Sigmoid colon (tissue), 4 donors: Measurements from ENCODE around the gene USP25.

Experiments
- EP300 ChIP-seq, 4 donors: sonication (generic); formaldehyde crosslinking; IDR thresholded peaks; one replicate each; pipeline ENCODE4 v1.6.1; 2017; ENCODE audit warnings: antibody characterized with exemption in 4 of 4
- POLR2A ChIP-seq, 2 donors: fragments of 450-650 bp; IDR thresholded peaks; one replicate each; pipeline ENCODE4 v1.6.1; 2016; ENCODE audit warnings: antibody characterized with exemption in 2 of 2, mild to moderate bottlenecking in 2 of 2, moderate library complexity in 2 of 2
- POLR2AphosphoS5 ChIP-seq, 4 donors: sonication (generic); formaldehyde crosslinking; IDR thresholded peaks; one replicate each; pipeline ENCODE4 v1.6.1; 2017; ENCODE audit warnings: antibody characterized with exemption in 4 of 4
- TF ChIP-seq, protein P1 (sequence below), 4 experiments: fragments of 450-650 bp in 3 of 4; fragments of 200-600 bp in 1 of 4; IDR thresholded peaks; one replicate each; pipeline ENCODE4 v1.5.1; 2016 to 2019; ENCODE audit warnings: antibody characterized with exemption in 4 of 4, mild to moderate bottlenecking in 3 of 4, moderate library complexity in 2 of 4

DNA sequence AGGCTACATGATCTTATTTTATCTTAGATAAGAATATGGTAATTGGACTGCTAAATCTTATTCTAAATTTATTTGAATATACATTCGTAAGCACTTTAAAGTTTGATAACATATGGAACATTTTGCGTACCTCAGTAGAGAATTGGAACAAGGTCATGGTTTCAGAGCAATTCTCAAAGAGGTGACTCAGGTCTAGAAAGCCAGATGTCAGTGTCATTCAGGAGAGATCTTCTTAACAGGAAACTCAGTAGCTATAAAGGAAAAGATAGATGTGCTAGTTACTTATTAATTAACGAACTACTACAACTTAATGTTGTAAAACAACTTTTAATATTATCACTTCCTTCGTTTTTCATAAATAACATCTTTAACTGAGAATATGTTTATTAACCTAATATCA, 142.5 kb downstream of the USP25 start:
- TF ChIP-seq POLR2AphosphoS5 (IDR thresholded peaks at IDR 0.05) (no peak), POLR2A (IDR thresholded peaks at IDR 0.05) (no peak), EP300 (IDR thresholded peaks at IDR 0.05) (no peak)
- TF ChIP-seq, protein P1, sequence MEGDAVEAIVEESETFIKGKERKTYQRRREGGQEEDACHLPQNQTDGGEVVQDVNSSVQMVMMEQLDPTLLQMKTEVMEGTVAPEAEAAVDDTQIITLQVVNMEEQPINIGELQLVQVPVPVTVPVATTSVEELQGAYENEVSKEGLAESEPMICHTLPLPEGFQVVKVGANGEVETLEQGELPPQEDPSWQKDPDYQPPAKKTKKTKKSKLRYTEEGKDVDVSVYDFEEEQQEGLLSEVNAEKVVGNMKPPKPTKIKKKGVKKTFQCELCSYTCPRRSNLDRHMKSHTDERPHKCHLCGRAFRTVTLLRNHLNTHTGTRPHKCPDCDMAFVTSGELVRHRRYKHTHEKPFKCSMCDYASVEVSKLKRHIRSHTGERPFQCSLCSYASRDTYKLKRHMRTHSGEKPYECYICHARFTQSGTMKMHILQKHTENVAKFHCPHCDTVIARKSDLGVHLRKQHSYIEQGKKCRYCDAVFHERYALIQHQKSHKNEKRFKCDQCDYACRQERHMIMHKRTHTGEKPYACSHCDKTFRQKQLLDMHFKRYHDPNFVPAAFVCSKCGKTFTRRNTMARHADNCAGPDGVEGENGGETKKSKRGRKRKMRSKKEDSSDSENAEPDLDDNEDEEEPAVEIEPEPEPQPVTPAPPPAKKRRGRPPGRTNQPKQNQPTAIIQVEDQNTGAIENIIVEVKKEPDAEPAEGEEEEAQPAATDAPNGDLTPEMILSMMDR (IDR thresholded peaks at IDR 0.05): no peak
